ENCODE data around the gene PIBF1.
A peak's percentile ranks its signal among the peaks of the same experiment; 100 is the strongest.
"Not testable (repeated sequence)": the region's sequence is repeated elsewhere in the genome, so short reads cannot be mapped to it uniquely, and the experiment has no call there.

PIBF1 gene

GRCh38 chr13:72782717-72783116 is 784 bp downstream of the PIBF1 start:
- H3K36me3 ChIP-seq (ENCODE audit: insufficient read depth, low read length), result peaks cover 13% of the 10 kb centered on the region
- H3K27me3 ChIP-seq (ENCODE audit: control insufficient read depth, insufficient read depth, low read length), result no peaks in the 10 kb centered on the region
- H3K4me1 ChIP-seq (ENCODE audit: control insufficient read depth, insufficient read depth, low read length), result peaks cover 17% of the 10 kb centered on the region
- H3K4me3 ChIP-seq (ENCODE audit: low read length), result peak overlapping the region; percentile 83
- peak overlapping the region; percentile 85 for H3K4me2 ChIP-seq (ENCODE audit: low read length)
- H3K9ac ChIP-seq (ENCODE audit: low read depth, low read length), result peak overlapping the region; percentile 94
- H3K9me3 ChIP-seq (replicated peaks; ENCODE audit: low read length), result no peaks in the 10 kb centered on the region

GRCh38 chr13:72784679-72785078 is 2.7 kb downstream of the PIBF1 start:
- not testable (repeated sequence) for H3K27me3 ChIP-seq (ENCODE audit: control insufficient read depth, insufficient read depth, low read length); H3K36me3 ChIP-seq (ENCODE audit: insufficient read depth, low read length); H3K4me2 ChIP-seq (ENCODE audit: low read length); H3K9me3 ChIP-seq (replicated peaks; ENCODE audit: low read length); H3K4me3 ChIP-seq (ENCODE audit: low read length); H3K9ac ChIP-seq (ENCODE audit: low read depth, low read length)
- peaks cover 12% of the 10 kb centered on the region for H3K4me1 ChIP-seq (ENCODE audit: control insufficient read depth, insufficient read depth, low read length)

GRCh38 chr13:72788831-72789230 is 6.9 kb downstream of the PIBF1 start:
- H3K4me1 ChIP-seq (ENCODE audit: control insufficient read depth, insufficient read depth, low read length), result peaks cover under 1% of the 10 kb centered on the region
- no peak overlapping the region for H3K4me2 ChIP-seq (ENCODE audit: low read length)
- no peak overlapping the region for H3K4me3 ChIP-seq (ENCODE audit: low read length)
- no peak overlapping the region for H3K9ac ChIP-seq (ENCODE audit: low read depth, low read length)
- H3K36me3 ChIP-seq (ENCODE audit: insufficient read depth, low read length), result peaks cover 22% of the 10 kb centered on the region
- no peaks in the 10 kb centered on the region for H3K9me3 ChIP-seq (replicated peaks; ENCODE audit: low read length)
- no peaks in the 10 kb centered on the region for H3K27me3 ChIP-seq (ENCODE audit: control insufficient read depth, insufficient read depth, low read length)

GRCh38 chr13:72792640-72793039 is 10.7 kb downstream of the PIBF1 start:
- Histone ChIP-seq H3K27me3 (ENCODE audit: control insufficient read depth, insufficient read depth, low read length) (no peaks in the 10 kb centered on the region), H3K9ac (ENCODE audit: low read depth, low read length) (no peak overlapping the region), H3K4me3 (ENCODE audit: low read length) (no peak overlapping the region), H3K9me3 (replicated peaks; ENCODE audit: low read length) (no peaks in the 10 kb centered on the region), H3K36me3 (ENCODE audit: insufficient read depth, low read length) (peaks cover 49% of the 10 kb centered on the region), H3K4me1 (ENCODE audit: control insufficient read depth, insufficient read depth, low read length) (no peaks in the 10 kb centered on the region), H3K4me2 (ENCODE audit: low read length) (no peak overlapping the region)

GRCh38 chr13:72798817-72799216 is 16.9 kb downstream of the PIBF1 start:
- Histone ChIP-seq H3K4me3 (ENCODE audit: low read length) (no peak overlapping the region), H3K9me3 (replicated peaks; ENCODE audit: low read length) (no peaks in the 10 kb centered on the region), H3K4me1 (ENCODE audit: control insufficient read depth, insufficient read depth, low read length) (no peaks in the 10 kb centered on the region), H3K36me3 (ENCODE audit: insufficient read depth, low read length) (peaks cover 52% of the 10 kb centered on the region), H3K9ac (ENCODE audit: low read depth, low read length) (no peak overlapping the region), H3K4me2 (ENCODE audit: low read length) (no peak overlapping the region), H3K27me3 (ENCODE audit: control insufficient read depth, insufficient read depth, low read length) (no peaks in the 10 kb centered on the region)

GRCh38 chr13:72804301-72804700 is 22.4 kb downstream of the PIBF1 start:
- Histone ChIP-seq H3K9ac (ENCODE audit: low read depth, low read length) (no peak overlapping the region), H3K4me3 (ENCODE audit: low read length) (no peak overlapping the region), H3K4me2 (ENCODE audit: low read length) (no peak overlapping the region), H3K27me3 (ENCODE audit: control insufficient read depth, insufficient read depth, low read length) (no peaks in the 10 kb centered on the region), H3K36me3 (ENCODE audit: insufficient read depth, low read length) (peaks cover 13% of the 10 kb centered on the region), H3K4me1 (ENCODE audit: control insufficient read depth, insufficient read depth, low read length) (no peaks in the 10 kb centered on the region), H3K9me3 (replicated peaks; ENCODE audit: low read length) (no peaks in the 10 kb centered on the region)

GRCh38 chr13:72805676-72806346 is 23.9 kb downstream of the PIBF1 start:
- no peaks in the 10 kb centered on the region for H3K9me3 ChIP-seq (replicated peaks; ENCODE audit: low read length)
- H3K27me3 ChIP-seq (ENCODE audit: control insufficient read depth, insufficient read depth, low read length), result no peaks in the 10 kb centered on the region
- no peak overlapping the region for H3K9ac ChIP-seq (ENCODE audit: low read depth, low read length)
- H3K36me3 ChIP-seq (ENCODE audit: insufficient read depth, low read length), result peaks cover 7% of the 10 kb centered on the region
- H3K4me2 ChIP-seq (ENCODE audit: low read length), result no peak overlapping the region
- no peaks in the 10 kb centered on the region for H3K4me1 ChIP-seq (ENCODE audit: control insufficient read depth, insufficient read depth, low read length)
- no peak overlapping the region for H3K4me3 ChIP-seq (ENCODE audit: low read length)

- H3K27me3 ChIP-seq (ENCODE audit: control insufficient read depth, insufficient read depth, low read length); H3K36me3 ChIP-seq (ENCODE audit: insufficient read depth, low read length); H3K9me3 ChIP-seq (replicated peaks; ENCODE audit: low read length); H3K4me1 ChIP-seq (ENCODE audit: control insufficient read depth, insufficient read depth, low read length); H3K9ac ChIP-seq (ENCODE audit: low read depth, low read length); H3K4me2 ChIP-seq (ENCODE audit: low read length); H3K4me3 ChIP-seq (ENCODE audit: low read length): not testable (repeated sequence)
Measured at GRCh38 chr13:72806514-72806913, 24.6 kb downstream of the PIBF1 start.

GRCh38 chr13:72808917-72809500 is 27.1 kb downstream of the PIBF1 start:
- H3K4me3 ChIP-seq (ENCODE audit: low read length), result no peak overlapping the region

GRCh38 chr13:72820156-72820897 is 38.4 kb downstream of the PIBF1 start:
- Histone ChIP-seq H3K4me2 (ENCODE audit: low read length) (no peak overlapping the region), H3K9me3 (replicated peaks; ENCODE audit: low read length) (no peaks in the 10 kb centered on the region), H3K36me3 (ENCODE audit: insufficient read depth, low read length) (peaks cover 7% of the 10 kb centered on the region), H3K27me3 (ENCODE audit: control insufficient read depth, insufficient read depth, low read length) (no peaks in the 10 kb centered on the region), H3K4me3 (ENCODE audit: low read length) (no peak overlapping the region), H3K4me1 (ENCODE audit: control insufficient read depth, insufficient read depth, low read length) (peaks cover 4% of the 10 kb centered on the region), H3K9ac (ENCODE audit: low read depth, low read length) (no peak overlapping the region)

More at GRCh38 chr13:72808917-72809500, 27.1 kb downstream of the PIBF1 start:
- H3K9ac ChIP-seq (ENCODE audit: low read depth, low read length), result no peak overlapping the region
- H3K4me1 ChIP-seq (ENCODE audit: control insufficient read depth, insufficient read depth, low read length), result no peaks in the 10 kb centered on the region
- H3K4me2 ChIP-seq (ENCODE audit: low read length), result no peak overlapping the region
- H3K27me3 ChIP-seq (ENCODE audit: control insufficient read depth, insufficient read depth, low read length), result no peaks in the 10 kb centered on the region
- no peaks in the 10 kb centered on the region for H3K9me3 ChIP-seq (replicated peaks; ENCODE audit: low read length)
- H3K36me3 ChIP-seq (ENCODE audit: insufficient read depth, low read length), result peaks cover 4% of the 10 kb centered on the region

- Histone ChIP-seq H3K9me3 (replicated peaks; ENCODE audit: low read length) (no peaks in the 10 kb centered on the region), H3K4me1 (ENCODE audit: control insufficient read depth, insufficient read depth, low read length) (peaks cover 4% of the 10 kb centered on the region), H3K9ac (ENCODE audit: low read depth, low read length) (no peak overlapping the region), H3K4me2 (ENCODE audit: low read length) (no peak overlapping the region), H3K27me3 (ENCODE audit: control insufficient read depth, insufficient read depth, low read length) (no peaks in the 10 kb centered on the region), H3K4me3 (ENCODE audit: low read length) (no peak overlapping the region), H3K36me3 (ENCODE audit: insufficient read depth, low read length) (peaks cover 7% of the 10 kb centered on the region)
Measured at GRCh38 chr13:72820898-72821279, 39.0 kb downstream of the PIBF1 start.
